Endothelial cell of umbilical vein (primary cell): ENCODE data around the gene B4GALNT4. TPM values are rescaled to one million over a fixed set of nuclear protein-coding genes. Genes with fewer than 3 reads are reported as not detected.

Source experiments
- BruUV-seq: library from RNA; stranded (reverse); fragments of 400-500 nt; replicated peaks from 2 replicates; lab custom pipeline; 2021; lab: Mats Ljungman, UMichigan
- CTCF ChIA-PET: fragments of 300-600, 350-600 bp; sonication (Branson Sonifier 250); formaldehyde crosslinking; loops from one replicate; lab custom pipeline; 2021; ENCODE audit warnings: antibody characterized with exemption, inconsistent platforms; lab: Charles Lee
- POLR2A ChIA-PET: fragments of 300-600, 350-600 bp; sonication (Branson Sonifier 250); formaldehyde crosslinking; loops from one replicate; lab custom pipeline; 2021; ENCODE audit warnings: antibody characterized with exemption, inconsistent platforms; lab: Charles Lee
- DNase-seq: peaks from one replicate; pipeline ENCODE4 v3.0.0-alpha.2; 2011; ENCODE audit warnings: low read depth, low spot score
- FAIRE-seq: peaks from 2 replicates; lab custom pipeline; 2011; peaks lifted over from hg19 to GRCh38; lab: Jason Lieb, UNC
- H2AFZ ChIP-seq: 2 replicates; pipeline ENCODE4 v1.6.0; 2012; ENCODE audit warnings: low read depth, low read length, control low read depth, inconsistent platforms
- H3K27ac ChIP-seq: 2 replicates; pipeline ENCODE4 v1.5.1; 2011; ENCODE audit warnings: low read depth, mild to moderate bottlenecking, control low read depth, low read length, moderate library complexity; ENCODE audit not compliant: insufficient read depth
- H3K27me3 ChIP-seq, 2 experiments: 2 replicates each; pipeline versions ENCODE4 v1.6.0 to v1.6.1; 2011; ENCODE audit warnings: low read length in 2 of 2, mixed read lengths in 1 of 2; ENCODE audit not compliant: control insufficient read depth in 2 of 2, insufficient read depth in 2 of 2
- H3K36me3 ChIP-seq, 2 experiments: 2 replicates in 1 of 2; 3 replicates in 1 of 2; pipeline ENCODE4 v1.5.1; 2011; ENCODE audit warnings: low read length in 2 of 2, mild to moderate bottlenecking in 1 of 2, moderate library complexity in 1 of 2; ENCODE audit not compliant: control insufficient read depth in 2 of 2, insufficient read depth in 2 of 2; ENCODE audit errors: extremely low read depth in 1 of 2
- H3K4me1 ChIP-seq: 3 replicates; pipeline ENCODE4 v1.5.1; 2011; ENCODE audit warnings: mild to moderate bottlenecking, low read length; ENCODE audit not compliant: control insufficient read depth, insufficient read depth; ENCODE audit errors: extremely low read depth
- H3K4me2 ChIP-seq: 2 replicates; pipeline ENCODE4 v1.6.1; 2011; ENCODE audit warnings: low read length, control low read depth, mixed read lengths; ENCODE audit not compliant: insufficient read depth
- H3K4me3 ChIP-seq, 3 experiments: fragments of 200-600 bp in 1 of 3; sonication (generic), shearing (Covaris generic) in 1 of 3; replicated peaks in 1 of 3; 2 replicates each; pipeline ENCODE4 v1.5.1; 2011 to 2016; ENCODE audit warnings: control low read depth in 3 of 3, low read length in 3 of 3, mild to moderate bottlenecking in 2 of 3, inconsistent platforms in 1 of 3, low read depth in 1 of 3, moderate library complexity in 1 of 3; ENCODE audit not compliant: insufficient read depth in 1 of 3
- H3K79me2 ChIP-seq: 2 replicates; pipeline ENCODE4 v1.6.0; 2012; ENCODE audit warnings: low read length, inconsistent platforms; ENCODE audit not compliant: control insufficient read depth, insufficient read depth
- H3K9ac ChIP-seq: replicated peaks from 2 replicates; pipeline ENCODE3; 2011; ENCODE audit warnings: low read length, control low read depth; ENCODE audit not compliant: insufficient read depth; ENCODE audit errors: extremely low read depth
- H3K9me1 ChIP-seq: replicated peaks from 3 replicates; pipeline ENCODE4 v1.6.0; 2011; ENCODE audit warnings: mild to moderate bottlenecking, low read length; ENCODE audit not compliant: control insufficient read depth, insufficient read depth; ENCODE audit errors: extremely low read depth
- H3K9me3 ChIP-seq: replicated peaks from 2 replicates; pipeline ENCODE4 v1.5.1; 2012; ENCODE audit warnings: low read length, inconsistent platforms; ENCODE audit not compliant: control insufficient read depth, insufficient read depth
- H4K20me1 ChIP-seq: replicated peaks from 2 replicates; pipeline ENCODE3; 2011; ENCODE audit warnings: mild to moderate bottlenecking, low read length; ENCODE audit not compliant: control insufficient read depth, insufficient read depth; ENCODE audit errors: extremely low read depth
- FOS ChIP-seq: IDR thresholded peaks from 2 replicates; pipeline ENCODE4 v1.6.1; 2011; ENCODE audit warnings: mild to moderate bottlenecking, low read length, moderate library complexity, borderline replicate concordance; ENCODE audit not compliant: insufficient read depth
- GATA2 ChIP-seq: IDR thresholded peaks from 2 replicates; pipeline ENCODE4 v1.7.0; 2011; ENCODE audit warnings: low read depth, mild to moderate bottlenecking, moderate library complexity, mixed read lengths, low read length; ENCODE audit not compliant: insufficient read length, insufficient read depth
- POLR2A ChIP-seq: IDR thresholded peaks from 2 replicates; pipeline ENCODE4 v1.6.1; 2012; ENCODE audit warnings: low read depth, mild to moderate bottlenecking, control low read depth, low read length
- POLR2AphosphoS5 ChIP-seq: IDR thresholded peaks from 2 replicates; pipeline ENCODE4 v1.6.1; 2012; ENCODE audit warnings: low read depth, mild to moderate bottlenecking, control low read depth, low read length, moderate library complexity; ENCODE audit not compliant: insufficient read depth
- dilution Hi-C: fragments of 300-500 bp; cut with MboI; formaldehyde crosslinking; loops from one replicate; pipeline ENCODE4 v1.15.0; 2019; ENCODE audit warnings: low sequenced_read_pairs; ENCODE audit not compliant: extremely low pct_ligation_motif_present
- intact Hi-C: fragments of 100-400 bp; cut with micrococcal nuclease; formaldehyde crosslinking; loops from one replicate; pipeline ENCODE4 v1.10.0; 2022
- polyA plus RNA-seq, 4 experiments: library from polyadenylated mRNA; depleted of rRNA in 3 of 4; stranded (reverse) in 3 of 4; unstranded in 1 of 4; fragments of >200 nt; gene quantifications; 2 replicates each; pipeline versions ENCODE4 v1.2.1 to v1.2.3, GENCODE V29; 2011 to 2012; ENCODE audit warnings: missing spikeins in 1 of 4
- total RNA-seq: library from RNA; stranded (reverse); gene quantifications from 2 replicates; pipeline ENCODE4 v1.2.3, GENCODE V29; 2021
- TF ChIP-seq, protein P1 (sequence below), 2 donors: IDR thresholded peaks; 1 replicate in 1 of 2; 2 replicates in 1 of 2; pipeline ENCODE4 v1.5.1; 2011; ENCODE audit warnings: low read length in 2 of 2, mild to moderate bottlenecking in 2 of 2, moderate library complexity in 2 of 2, control low read depth in 1 of 2, inconsistent platforms in 1 of 2, low read depth in 1 of 2; ENCODE audit not compliant: insufficient read depth in 1 of 2; ENCODE audit errors: extremely low read depth in 1 of 2
- TF ChIP-seq, protein P2 (sequence below): IDR thresholded peaks from 2 replicates; pipeline ENCODE4 v1.6.1; 2011; ENCODE audit not compliant: insufficient read depth, insufficient read length

Gene B4GALNT4
- total and polyA plus RNA-seq, 2 donors (not counting 3 experiments of a cell fraction or from before 2014, with no cell fraction given), result 9.2 to 9.6 TPM

DNA sequence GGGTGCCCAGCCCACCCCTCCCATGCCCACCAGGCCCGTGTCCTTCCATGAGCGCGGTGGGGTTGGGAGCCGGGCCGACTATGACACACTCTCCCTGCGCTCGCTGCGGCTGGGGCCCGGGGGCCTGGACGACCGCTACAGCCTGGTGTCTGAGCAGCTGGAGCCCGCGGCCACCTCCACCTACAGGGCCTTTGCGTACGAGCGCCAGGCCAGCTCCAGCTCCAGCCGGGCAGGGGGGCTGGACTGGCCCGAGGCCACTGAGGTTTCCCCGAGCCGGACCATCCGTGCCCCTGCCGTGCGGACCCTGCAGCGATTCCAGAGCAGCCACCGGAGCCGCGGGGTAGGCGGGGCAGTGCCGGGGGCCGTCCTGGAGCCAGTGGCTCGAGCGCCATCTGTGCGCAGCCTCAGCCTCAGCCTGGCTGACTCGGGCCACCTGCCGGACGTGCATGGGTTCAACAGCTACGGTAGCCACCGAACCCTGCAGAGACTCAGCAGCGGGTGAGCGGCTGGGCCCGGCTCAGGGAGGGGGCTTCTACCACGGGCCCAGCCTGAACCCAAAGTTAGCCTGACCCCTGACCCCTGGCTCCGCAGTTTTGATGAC is 27.7 kb downstream of the B4GALNT4 start:
- no peaks in the 10 kb centered on the region for H3K9me3 ChIP-seq
- no peak for TF ChIP-seq POLR2A
- no peak for TF ChIP-seq FOS
- TF ChIP-seq, protein P1, sequence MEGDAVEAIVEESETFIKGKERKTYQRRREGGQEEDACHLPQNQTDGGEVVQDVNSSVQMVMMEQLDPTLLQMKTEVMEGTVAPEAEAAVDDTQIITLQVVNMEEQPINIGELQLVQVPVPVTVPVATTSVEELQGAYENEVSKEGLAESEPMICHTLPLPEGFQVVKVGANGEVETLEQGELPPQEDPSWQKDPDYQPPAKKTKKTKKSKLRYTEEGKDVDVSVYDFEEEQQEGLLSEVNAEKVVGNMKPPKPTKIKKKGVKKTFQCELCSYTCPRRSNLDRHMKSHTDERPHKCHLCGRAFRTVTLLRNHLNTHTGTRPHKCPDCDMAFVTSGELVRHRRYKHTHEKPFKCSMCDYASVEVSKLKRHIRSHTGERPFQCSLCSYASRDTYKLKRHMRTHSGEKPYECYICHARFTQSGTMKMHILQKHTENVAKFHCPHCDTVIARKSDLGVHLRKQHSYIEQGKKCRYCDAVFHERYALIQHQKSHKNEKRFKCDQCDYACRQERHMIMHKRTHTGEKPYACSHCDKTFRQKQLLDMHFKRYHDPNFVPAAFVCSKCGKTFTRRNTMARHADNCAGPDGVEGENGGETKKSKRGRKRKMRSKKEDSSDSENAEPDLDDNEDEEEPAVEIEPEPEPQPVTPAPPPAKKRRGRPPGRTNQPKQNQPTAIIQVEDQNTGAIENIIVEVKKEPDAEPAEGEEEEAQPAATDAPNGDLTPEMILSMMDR (IDR thresholded peaks at IDR 0.05; ENCODE audit: extremely low read depth in 1 of 2, insufficient read depth in 1 of 2, low read depth in 1 of 2, low read length in 2 of 2), result peak; percentile 44 to 80
- no peak for TF ChIP-seq POLR2AphosphoS5
- H3K27me3 ChIP-seq, result peaks cover 0 to 3% of the 10 kb centered on the region in 2 experiments
- no peak overlapping the region for H3K27ac ChIP-seq
- intact Hi-C loops, result loop anchor here (1.0 kb wide), 1 partner anchor 51 kb away; no protein-coding TSS in a partner anchor
- peak overlapping the region; percentile 6 to 43 (median 35) for H3K4me3 ChIP-seq
- H4K20me1 ChIP-seq, result no peaks in the 10 kb centered on the region
- DNase-seq (peak; percentile 66), FAIRE-seq (peak; percentile 73)
- H3K9me1 ChIP-seq, result no peaks in the 10 kb centered on the region
- dilution Hi-C loops, result no loop called here
- H3K36me3 ChIP-seq, result no peaks in the 10 kb centered on the region
- CTCF ChIA-PET, result interaction anchor here (0.6 to 2.4 kb wide), 14 partner anchors 9 to 190 kb away, joined by 3 to 55 read pairs (median 6); partner anchors contain the start of genes BET1L, PTDSS2 and RIC8A
- POLR2A ChIA-PET, result interaction anchor here (0.7 kb wide), 2 partner anchors 91 to 147 kb away, joined by 3 to 5 read pairs; no protein-coding TSS in a partner anchor
- peaks cover 2% of the 10 kb centered on the region for H3K4me1 ChIP-seq
- H2AFZ ChIP-seq, result peak overlapping the region; percentile 86
- no peaks in the 10 kb centered on the region for H3K79me2 ChIP-seq
- no TSS peak for BruUV-seq
- peak overlapping the region; percentile 45 for H3K4me2 ChIP-seq
- no peak overlapping the region for H3K9ac ChIP-seq

DNA sequence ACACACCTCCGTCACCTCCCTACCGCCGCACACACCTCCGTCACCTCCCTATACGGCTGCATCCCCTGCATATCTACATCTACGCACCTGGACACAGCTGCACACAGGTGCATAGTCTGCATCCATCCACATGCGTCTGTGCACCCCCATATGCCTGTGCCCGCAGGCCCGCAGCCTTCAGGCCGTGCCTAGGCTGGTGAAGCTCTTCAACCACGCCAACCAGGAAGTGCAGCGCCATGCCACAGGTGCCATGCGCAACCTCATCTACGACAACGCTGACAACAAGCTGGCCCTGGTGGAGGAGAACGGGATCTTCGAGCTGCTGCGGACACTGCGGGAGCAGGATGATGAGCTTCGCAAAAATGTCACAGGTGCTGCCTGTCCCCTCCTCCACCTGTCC is 29.5 kb downstream of the B4GALNT4 start:
- H3K4me2 ChIP-seq, result no peak overlapping the region
- no peak overlapping the region for H2AFZ ChIP-seq
- intact Hi-C loops (no loop called here), dilution Hi-C loops (no loop called here)
- TF ChIP-seq GATA2, result no peak
- TF ChIP-seq, protein P2, sequence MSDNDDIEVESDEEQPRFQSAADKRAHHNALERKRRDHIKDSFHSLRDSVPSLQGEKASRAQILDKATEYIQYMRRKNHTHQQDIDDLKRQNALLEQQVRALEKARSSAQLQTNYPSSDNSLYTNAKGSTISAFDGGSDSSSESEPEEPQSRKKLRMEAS, result no peak
- BruUV-seq, result no TSS peak
- no peaks in the 10 kb centered on the region for H3K36me3 ChIP-seq
- H4K20me1 ChIP-seq, result no peaks in the 10 kb centered on the region
- H3K27me3 ChIP-seq, result peaks cover 0 to 3% of the 10 kb centered on the region in 2 experiments
- H3K4me3 ChIP-seq, result no peak overlapping the region
- H3K9ac ChIP-seq, result no peak overlapping the region
- H3K4me1 ChIP-seq, result peaks cover 2% of the 10 kb centered on the region
- no peaks in the 10 kb centered on the region for H3K9me3 ChIP-seq
- no peak for FAIRE-seq
- CTCF ChIA-PET, result interaction anchor here (0.9 to 1.2 kb wide), 3 partner anchors 8 to 94 kb away, joined by 3 to 4 read pairs (median 4); partner anchors contain the start of gene PTDSS2
- H3K79me2 ChIP-seq, result no peaks in the 10 kb centered on the region
- POLR2A ChIA-PET, result no interaction called here
- no peak for DNase-seq
- no peak overlapping the region for H3K27ac ChIP-seq
- H3K9me1 ChIP-seq, result no peaks in the 10 kb centered on the region
